ENCODE data around the gene EBLN2.

DNA sequence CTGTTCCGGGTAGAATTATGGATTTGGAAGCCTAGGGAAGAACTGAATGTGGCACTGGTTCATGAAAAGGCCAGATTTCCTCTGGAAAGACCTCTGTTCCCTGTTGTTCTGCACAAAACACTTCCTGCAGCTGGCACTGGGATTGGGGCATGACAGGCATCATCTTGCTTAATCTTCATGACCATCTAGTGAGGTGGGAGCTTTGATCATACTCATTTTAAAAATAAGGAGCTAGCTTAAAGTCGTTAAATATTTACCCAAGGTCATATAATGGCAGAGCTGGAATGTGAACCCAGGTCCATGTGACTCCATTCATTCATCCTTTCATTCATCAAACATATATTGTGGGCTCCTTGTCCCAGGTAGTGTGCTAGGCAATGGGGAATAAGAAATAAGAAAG lies 40.4 kb downstream of the EBLN2 start:
- TF ChIP-seq, protein P1, sequence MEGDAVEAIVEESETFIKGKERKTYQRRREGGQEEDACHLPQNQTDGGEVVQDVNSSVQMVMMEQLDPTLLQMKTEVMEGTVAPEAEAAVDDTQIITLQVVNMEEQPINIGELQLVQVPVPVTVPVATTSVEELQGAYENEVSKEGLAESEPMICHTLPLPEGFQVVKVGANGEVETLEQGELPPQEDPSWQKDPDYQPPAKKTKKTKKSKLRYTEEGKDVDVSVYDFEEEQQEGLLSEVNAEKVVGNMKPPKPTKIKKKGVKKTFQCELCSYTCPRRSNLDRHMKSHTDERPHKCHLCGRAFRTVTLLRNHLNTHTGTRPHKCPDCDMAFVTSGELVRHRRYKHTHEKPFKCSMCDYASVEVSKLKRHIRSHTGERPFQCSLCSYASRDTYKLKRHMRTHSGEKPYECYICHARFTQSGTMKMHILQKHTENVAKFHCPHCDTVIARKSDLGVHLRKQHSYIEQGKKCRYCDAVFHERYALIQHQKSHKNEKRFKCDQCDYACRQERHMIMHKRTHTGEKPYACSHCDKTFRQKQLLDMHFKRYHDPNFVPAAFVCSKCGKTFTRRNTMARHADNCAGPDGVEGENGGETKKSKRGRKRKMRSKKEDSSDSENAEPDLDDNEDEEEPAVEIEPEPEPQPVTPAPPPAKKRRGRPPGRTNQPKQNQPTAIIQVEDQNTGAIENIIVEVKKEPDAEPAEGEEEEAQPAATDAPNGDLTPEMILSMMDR (IDR thresholded peaks at IDR 0.05): no peak
- TF ChIP-seq EZH2 (IDR thresholded peaks at IDR 0.05): no peak

All from neural progenitor cell (in vitro differentiated cells).